Lower leg skin (tissue), 4 donors: Measurements from ENCODE around the gene COL21A1. TPM values are rescaled to one million over a fixed set of nuclear protein-coding genes. Genes with fewer than 3 reads are reported as not detected.

Experiments used
- DNase-seq, 2 donors: peaks; one replicate each; pipeline ENCODE4 v3.0.0-alpha.2; 2019; ENCODE audit warnings: low spot score in 2 of 2
- H3K4me3 ChIP-seq: fragments of 200-600 bp; sonication (generic); 2 replicates; pipeline ENCODE4 v1.5.1; 2017; ENCODE audit warnings: mild to moderate bottlenecking, low read depth; ENCODE audit not compliant: poor library complexity, severe bottlenecking
- POLR2A ChIP-seq, 2 donors: fragments of 450-650 bp; IDR thresholded peaks; one replicate each; pipeline ENCODE4 v1.6.1; 2016 to 2017; ENCODE audit warnings: antibody characterized with exemption in 2 of 2, mild to moderate bottlenecking in 1 of 2, moderate library complexity in 1 of 2
- WGBS, 2 donors: methylation state at CpG; one replicate each; pipeline ENCODE4 v1.1.5; 2018; 5-methylcytosine and 5-hydroxymethylcytosine counted together
- intact Hi-C: fragments of 100-400 bp; cut with DNase I; formaldehyde crosslinking; loops from one replicate; pipeline ENCODE4 v1.15.0; 2023; ENCODE audit warnings: low total_unique reads
- total RNA-seq, 4 donors: library from RNA; depleted of rRNA; stranded (reverse); fragments of >200 nt; gene quantifications; one replicate each; pipeline ENCODE4 v1.1.0, GENCODE V29; 2016
- TF ChIP-seq, protein P1 (sequence below), 3 donors: fragments of 450-650 bp; IDR thresholded peaks; one replicate each; pipeline ENCODE4 v1.5.1; 2016; ENCODE audit warnings: antibody characterized with exemption in 3 of 3, mild to moderate bottlenecking in 3 of 3, moderate library complexity in 2 of 3

Gene COL21A1
- total RNA-seq, 4 donors from 2014 or later, result 1.9 to 8.3 (median 5.4) TPM

- no peak for DNase-seq
- TF ChIP-seq POLR2A (IDR thresholded peaks at IDR 0.05), result no peak
- TF ChIP-seq, protein P1, sequence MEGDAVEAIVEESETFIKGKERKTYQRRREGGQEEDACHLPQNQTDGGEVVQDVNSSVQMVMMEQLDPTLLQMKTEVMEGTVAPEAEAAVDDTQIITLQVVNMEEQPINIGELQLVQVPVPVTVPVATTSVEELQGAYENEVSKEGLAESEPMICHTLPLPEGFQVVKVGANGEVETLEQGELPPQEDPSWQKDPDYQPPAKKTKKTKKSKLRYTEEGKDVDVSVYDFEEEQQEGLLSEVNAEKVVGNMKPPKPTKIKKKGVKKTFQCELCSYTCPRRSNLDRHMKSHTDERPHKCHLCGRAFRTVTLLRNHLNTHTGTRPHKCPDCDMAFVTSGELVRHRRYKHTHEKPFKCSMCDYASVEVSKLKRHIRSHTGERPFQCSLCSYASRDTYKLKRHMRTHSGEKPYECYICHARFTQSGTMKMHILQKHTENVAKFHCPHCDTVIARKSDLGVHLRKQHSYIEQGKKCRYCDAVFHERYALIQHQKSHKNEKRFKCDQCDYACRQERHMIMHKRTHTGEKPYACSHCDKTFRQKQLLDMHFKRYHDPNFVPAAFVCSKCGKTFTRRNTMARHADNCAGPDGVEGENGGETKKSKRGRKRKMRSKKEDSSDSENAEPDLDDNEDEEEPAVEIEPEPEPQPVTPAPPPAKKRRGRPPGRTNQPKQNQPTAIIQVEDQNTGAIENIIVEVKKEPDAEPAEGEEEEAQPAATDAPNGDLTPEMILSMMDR (IDR thresholded peaks at IDR 0.05), result no peak
- no peak overlapping the region for H3K4me3 ChIP-seq
- intact Hi-C loops, result no loop called here
These were observed 24.9 kb downstream of the COL21A1 start for GRCh38 chr6:56222499-56222898.

DNA sequence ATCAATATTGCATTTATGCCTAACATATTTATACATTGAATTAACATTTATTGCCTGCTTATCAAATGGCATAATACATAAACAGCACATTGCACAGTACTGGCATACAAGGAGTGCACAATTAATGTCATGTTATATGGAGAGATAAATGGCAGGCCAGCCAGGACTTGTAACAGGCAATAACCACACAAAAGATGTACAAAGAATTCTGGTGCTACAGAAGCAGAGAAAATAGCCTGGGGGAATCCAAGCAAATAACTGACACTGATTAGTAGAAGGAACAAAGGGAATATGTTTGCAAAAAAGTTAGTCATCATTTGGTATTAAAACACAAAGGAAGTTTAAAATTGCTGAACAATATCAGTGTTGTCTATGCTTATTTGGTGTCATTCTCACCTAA, 27.3 kb downstream of the COL21A1 start:
- DNase-seq, result no peak
- intact Hi-C loops, result no loop called here
- H3K4me3 ChIP-seq, result no peak overlapping the region
- TF ChIP-seq, protein P1 (IDR thresholded peaks at IDR 0.05), result no peak
- TF ChIP-seq POLR2A (IDR thresholded peaks at IDR 0.05), result no peak

GRCh38 chr6:56214703-56215101, 32.7 kb downstream of the COL21A1 start:
- no peak overlapping the region for H3K4me3 ChIP-seq
- TF ChIP-seq, protein P1 (IDR thresholded peaks at IDR 0.05), result no peak
- intact Hi-C loops, result no loop called here
- DNase-seq, result no peak
- 82 to 83% methylated on average over 3 of the region's 3 CpGs for WGBS, 2 donors

DNA sequence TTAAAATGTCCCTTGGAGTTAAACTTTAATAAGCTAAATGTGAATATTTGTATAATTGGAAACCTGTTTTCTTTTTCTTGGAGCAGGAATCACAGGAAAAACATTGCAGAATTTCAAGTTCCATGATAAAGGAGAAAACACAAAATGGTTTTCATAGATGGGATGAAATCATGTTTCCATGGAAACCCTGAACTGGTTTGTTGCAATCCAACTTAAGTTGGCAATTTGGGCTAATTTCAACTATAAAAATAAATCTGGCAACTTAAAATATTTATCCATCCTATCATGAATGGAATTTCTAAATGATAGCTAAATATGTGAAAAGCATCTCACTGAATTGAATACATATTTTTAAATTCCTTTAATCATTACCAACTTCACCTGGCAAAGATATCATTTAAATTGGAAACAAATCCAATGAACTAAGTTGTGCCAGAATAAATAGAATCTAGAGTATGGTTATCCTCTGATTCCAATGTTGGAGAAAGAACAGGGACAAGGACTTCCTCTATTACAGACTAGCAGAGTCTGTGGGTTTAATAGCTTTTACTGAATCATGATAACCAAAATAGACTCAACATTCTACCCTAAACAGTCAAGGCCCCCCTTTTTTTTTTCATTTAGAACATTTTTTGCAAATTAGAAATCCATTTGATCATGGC, 33.2 kb downstream of the COL21A1 start:
- DNase-seq, result no peak
- intact Hi-C loops, result no loop called here
- no peak for TF ChIP-seq POLR2A (IDR thresholded peaks at IDR 0.05)
- TF ChIP-seq, protein P1 (IDR thresholded peaks at IDR 0.05), result no peak
- H3K4me3 ChIP-seq, result no peak overlapping the region

DNA sequence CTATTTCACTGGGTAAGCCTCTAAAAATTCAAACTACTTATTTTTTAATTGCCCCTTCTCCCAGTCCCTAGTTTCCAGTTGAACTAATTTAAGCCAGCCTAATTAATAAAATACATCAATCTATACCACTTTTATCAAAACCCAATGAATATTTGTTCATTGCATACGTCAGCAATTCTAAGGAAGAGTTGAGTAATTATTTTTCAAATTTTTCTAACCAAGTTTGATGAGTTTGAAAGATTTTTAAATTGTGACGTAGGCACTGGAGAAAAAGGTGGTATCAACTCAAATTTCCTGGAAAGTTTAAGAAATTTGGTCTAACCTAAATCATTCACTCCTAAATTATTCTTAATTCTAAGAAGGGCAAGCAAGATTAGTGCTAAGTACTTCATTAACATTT, 35.7 kb downstream of the COL21A1 start:
- H3K4me3 ChIP-seq, result no peak overlapping the region
- TF ChIP-seq POLR2A (IDR thresholded peaks at IDR 0.05), result no peak
- TF ChIP-seq, protein P1 (IDR thresholded peaks at IDR 0.05), result no peak
- no peak for DNase-seq
- intact Hi-C loops, result no loop called here
- WGBS, 2 donors, result 46 to 72% methylated on average over 2 of the region's 2 CpGs

- TF ChIP-seq, protein P1 (IDR thresholded peaks at IDR 0.05), result no peak
- TF ChIP-seq POLR2A (IDR thresholded peaks at IDR 0.05), result no peak
- no peak for DNase-seq
- WGBS, 2 donors, result 93 to 95% methylated on average over 4 of the region's 4 CpGs
- no peak overlapping the region for H3K4me3 ChIP-seq
- intact Hi-C loops, result no loop called here
These were observed 43.2 kb downstream of the COL21A1 start for GRCh38 chr6:56204134-56204533.
